ENCODE results near the gene ITPRID2. TPM values are rescaled to one million over a fixed set of nuclear protein-coding genes. Genes with fewer than 3 reads are reported as not detected.
A peak's percentile ranks its signal among the peaks of the same experiment; 100 is the strongest.

Gene ITPRID2
- total and polyA plus RNA-seq, 2 of the 13 experiments (the other 11 are each of a cell fraction or from before 2014, with no cell fraction given) = 44.8 to 62.3 TPM

DNA sequence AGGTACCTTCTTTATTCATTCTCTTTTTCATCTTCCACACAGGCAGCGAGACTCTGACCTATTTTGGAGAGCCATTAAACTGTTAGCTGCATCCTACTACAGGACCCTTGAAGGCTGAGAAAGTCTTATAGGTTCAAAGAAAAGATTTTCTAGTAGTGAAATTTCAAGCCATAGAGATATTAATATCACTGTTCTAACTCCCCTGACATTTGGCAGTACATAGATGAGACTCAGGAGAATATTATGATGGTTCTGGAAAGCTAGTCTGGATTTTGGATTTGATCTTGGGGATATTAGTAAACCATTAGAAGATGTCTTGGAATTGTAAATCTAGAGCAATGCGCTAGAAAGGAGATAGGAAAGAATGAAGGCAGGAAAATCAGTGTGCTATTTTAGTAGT lies 1.3 kb upstream of the ITPRID2 start:
- ATAC-seq (no peak), DNase-seq (ENCODE audit: low spot score) (no peak), FAIRE-seq (no peak)
- peaks cover 49% of the 10 kb centered on the region for H3K4me1 ChIP-seq (ENCODE audit: insufficient read depth, low read length)
- ChIA-PET POLR2A (interaction anchor here (1.6 kb wide), 1 partner anchor 10 kb away, joined by 5 read pairs; no protein-coding TSS in a partner anchor), CTCF (ENCODE audit: low intra/inter-chr PET ratio, low total read pairs) (no interaction called here)
- 0 out of 5 replicates have a peak, but pooled peaks cover 1 to 2% of the 10 kb centered on the region in 2 experiments for H3K27me3 ChIP-seq (ENCODE audit: control insufficient read depth in 1 of 2, insufficient read depth in 2 of 2, low read length in 2 of 2)
- H3K4me2 ChIP-seq (ENCODE audit: low read depth, low read length) = no peak overlapping the region
- no peaks in the 10 kb centered on the region for H3K9me3 ChIP-seq (ENCODE audit: low read length)
- TF ChIP-seq, protein P1, sequence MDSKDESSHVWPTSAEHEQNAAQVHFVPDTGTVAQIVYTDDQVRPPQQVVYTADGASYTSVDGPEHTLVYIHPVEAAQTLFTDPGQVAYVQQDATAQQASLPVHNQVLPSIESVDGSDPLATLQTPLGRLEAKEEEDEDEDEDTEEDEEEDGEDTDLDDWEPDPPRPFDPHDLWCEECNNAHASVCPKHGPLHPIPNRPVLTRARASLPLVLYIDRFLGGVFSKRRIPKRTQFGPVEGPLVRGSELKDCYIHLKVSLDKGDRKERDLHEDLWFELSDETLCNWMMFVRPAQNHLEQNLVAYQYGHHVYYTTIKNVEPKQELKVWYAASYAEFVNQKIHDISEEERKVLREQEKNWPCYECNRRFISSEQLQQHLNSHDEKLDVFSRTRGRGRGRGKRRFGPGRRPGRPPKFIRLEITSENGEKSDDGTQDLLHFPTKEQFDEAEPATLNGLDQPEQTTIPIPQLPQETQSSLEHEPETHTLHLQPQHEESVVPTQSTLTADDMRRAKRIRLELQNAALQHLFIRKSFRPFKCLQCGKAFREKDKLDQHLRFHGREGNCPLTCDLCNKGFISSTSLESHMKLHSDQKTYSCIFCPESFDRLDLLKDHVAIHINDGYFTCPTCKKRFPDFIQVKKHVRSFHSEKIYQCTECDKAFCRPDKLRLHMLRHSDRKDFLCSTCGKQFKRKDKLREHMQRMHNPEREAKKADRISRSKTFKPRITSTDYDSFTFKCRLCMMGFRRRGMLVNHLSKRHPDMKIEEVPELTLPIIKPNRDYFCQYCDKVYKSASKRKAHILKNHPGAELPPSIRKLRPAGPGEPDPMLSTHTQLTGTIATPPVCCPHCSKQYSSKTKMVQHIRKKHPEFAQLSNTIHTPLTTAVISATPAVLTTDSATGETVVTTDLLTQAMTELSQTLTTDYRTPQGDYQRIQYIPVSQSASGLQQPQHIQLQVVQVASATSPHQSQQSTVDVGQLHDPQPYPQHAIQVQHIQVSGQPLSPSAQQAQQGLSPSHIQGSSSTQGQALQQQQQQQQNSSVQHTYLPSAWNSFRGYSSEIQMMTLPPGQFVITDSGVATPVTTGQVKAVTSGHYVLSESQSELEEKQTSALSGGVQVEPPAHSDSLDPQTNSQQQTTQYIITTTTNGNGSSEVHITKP (CRISPR knock-in tag; IDR thresholded peaks at IDR 0.05; ENCODE audit: low read depth) = no peak
- TF ChIP-seq MLLT10 (CRISPR knock-in tag; IDR thresholded peaks at IDR 0.05) (no peak), ZNF790 (CRISPR knock-in tag; IDR thresholded peaks at IDR 0.05; ENCODE audit: borderline replicate concordance) (no peak), HNRNPLL (IDR thresholded peaks at IDR 0.05; ENCODE audit: low read depth, low read length, poor library complexity, severe bottlenecking) (no peak), TGIF2 (CRISPR knock-in tag; IDR thresholded peaks at IDR 0.05) (no peak), SATB2 (CRISPR knock-in tag; IDR thresholded peaks at IDR 0.05) (no peak), ZNF556 (CRISPR knock-in tag; IDR thresholded peaks at IDR 0.05; ENCODE audit: borderline replicate concordance) (no peak)
- TF ChIP-seq, protein P2, sequence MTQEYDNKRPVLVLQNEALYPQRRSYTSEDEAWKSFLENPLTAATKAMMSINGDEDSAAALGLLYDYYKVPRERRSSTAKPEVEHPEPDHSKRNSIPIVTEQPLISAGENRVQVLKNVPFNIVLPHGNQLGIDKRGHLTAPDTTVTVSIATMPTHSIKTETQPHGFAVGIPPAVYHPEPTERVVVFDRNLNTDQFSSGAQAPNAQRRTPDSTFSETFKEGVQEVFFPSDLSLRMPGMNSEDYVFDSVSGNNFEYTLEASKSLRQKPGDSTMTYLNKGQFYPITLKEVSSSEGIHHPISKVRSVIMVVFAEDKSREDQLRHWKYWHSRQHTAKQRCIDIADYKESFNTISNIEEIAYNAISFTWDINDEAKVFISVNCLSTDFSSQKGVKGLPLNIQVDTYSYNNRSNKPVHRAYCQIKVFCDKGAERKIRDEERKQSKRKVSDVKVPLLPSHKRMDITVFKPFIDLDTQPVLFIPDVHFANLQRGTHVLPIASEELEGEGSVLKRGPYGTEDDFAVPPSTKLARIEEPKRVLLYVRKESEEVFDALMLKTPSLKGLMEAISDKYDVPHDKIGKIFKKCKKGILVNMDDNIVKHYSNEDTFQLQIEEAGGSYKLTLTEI (CRISPR knock-in tag; conservative IDR thresholded peaks at IDR 0.05) = no peak
- TF ChIP-seq, protein P3, sequence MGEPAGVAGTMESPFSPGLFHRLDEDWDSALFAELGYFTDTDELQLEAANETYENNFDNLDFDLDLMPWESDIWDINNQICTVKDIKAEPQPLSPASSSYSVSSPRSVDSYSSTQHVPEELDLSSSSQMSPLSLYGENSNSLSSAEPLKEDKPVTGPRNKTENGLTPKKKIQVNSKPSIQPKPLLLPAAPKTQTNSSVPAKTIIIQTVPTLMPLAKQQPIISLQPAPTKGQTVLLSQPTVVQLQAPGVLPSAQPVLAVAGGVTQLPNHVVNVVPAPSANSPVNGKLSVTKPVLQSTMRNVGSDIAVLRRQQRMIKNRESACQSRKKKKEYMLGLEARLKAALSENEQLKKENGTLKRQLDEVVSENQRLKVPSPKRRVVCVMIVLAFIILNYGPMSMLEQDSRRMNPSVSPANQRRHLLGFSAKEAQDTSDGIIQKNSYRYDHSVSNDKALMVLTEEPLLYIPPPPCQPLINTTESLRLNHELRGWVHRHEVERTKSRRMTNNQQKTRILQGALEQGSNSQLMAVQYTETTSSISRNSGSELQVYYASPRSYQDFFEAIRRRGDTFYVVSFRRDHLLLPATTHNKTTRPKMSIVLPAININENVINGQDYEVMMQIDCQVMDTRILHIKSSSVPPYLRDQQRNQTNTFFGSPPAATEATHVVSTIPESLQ (CRISPR knock-in tag; conservative IDR thresholded peaks at IDR 0.05) = no peak
- TF ChIP-seq, protein P4, sequence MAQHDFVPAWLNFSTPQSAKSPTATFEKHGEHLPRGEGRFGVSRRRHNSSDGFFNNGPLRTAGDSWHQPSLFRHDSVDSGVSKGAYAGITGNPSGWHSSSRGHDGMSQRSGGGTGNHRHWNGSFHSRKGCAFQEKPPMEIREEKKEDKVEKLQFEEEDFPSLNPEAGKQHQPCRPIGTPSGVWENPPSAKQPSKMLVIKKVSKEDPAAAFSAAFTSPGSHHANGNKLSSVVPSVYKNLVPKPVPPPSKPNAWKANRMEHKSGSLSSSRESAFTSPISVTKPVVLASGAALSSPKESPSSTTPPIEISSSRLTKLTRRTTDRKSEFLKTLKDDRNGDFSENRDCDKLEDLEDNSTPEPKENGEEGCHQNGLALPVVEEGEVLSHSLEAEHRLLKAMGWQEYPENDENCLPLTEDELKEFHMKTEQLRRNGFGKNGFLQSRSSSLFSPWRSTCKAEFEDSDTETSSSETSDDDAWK (CRISPR knock-in tag; IDR thresholded peaks at IDR 0.05) = no peak
- TF ChIP-seq, protein P5, sequence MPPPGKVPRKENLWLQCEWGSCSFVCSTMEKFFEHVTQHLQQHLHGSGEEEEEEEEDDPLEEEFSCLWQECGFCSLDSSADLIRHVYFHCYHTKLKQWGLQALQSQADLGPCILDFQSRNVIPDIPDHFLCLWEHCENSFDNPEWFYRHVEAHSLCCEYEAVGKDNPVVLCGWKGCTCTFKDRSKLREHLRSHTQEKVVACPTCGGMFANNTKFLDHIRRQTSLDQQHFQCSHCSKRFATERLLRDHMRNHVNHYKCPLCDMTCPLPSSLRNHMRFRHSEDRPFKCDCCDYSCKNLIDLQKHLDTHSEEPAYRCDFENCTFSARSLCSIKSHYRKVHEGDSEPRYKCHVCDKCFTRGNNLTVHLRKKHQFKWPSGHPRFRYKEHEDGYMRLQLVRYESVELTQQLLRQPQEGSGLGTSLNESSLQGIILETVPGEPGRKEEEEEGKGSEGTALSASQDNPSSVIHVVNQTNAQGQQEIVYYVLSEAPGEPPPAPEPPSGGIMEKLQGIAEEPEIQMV (CRISPR knock-in tag; IDR thresholded peaks at IDR 0.05; ENCODE audit: low read depth) = no peak
- TF ChIP-seq, protein P6, sequence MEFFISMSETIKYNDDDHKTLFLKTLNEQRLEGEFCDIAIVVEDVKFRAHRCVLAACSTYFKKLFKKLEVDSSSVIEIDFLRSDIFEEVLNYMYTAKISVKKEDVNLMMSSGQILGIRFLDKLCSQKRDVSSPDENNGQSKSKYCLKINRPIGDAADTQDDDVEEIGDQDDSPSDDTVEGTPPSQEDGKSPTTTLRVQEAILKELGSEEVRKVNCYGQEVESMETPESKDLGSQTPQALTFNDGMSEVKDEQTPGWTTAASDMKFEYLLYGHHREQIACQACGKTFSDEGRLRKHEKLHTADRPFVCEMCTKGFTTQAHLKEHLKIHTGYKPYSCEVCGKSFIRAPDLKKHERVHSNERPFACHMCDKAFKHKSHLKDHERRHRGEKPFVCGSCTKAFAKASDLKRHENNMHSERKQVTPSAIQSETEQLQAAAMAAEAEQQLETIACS (CRISPR knock-in tag; IDR thresholded peaks at IDR 0.05) = no peak
- BruUV-seq (replicated peaks) = no TSS peak
- peaks cover 30% of the 10 kb centered on the region for H3K79me2 ChIP-seq (ENCODE audit: insufficient read depth, low read length)
- no peaks in the 10 kb centered on the region; the same call in 1 of the 2 replicates for H4K20me1 ChIP-seq (ENCODE audit: insufficient read depth, low read length)
- H3K4me3 ChIP-seq (replicated peaks in 1 of 3; ENCODE audit: insufficient read depth in 1 of 3, low read depth in 2 of 3, low read length in 3 of 3) = no peak overlapping the region
- in situ Hi-C loops (cut with HindIII; ENCODE audit: extremely low pct_ligation_motif_present, low pct_unique_long_range_greater_than_20kb) = loop anchor here (5.0 kb wide), 1 partner anchor 138 kb away; no protein-coding TSS in a partner anchor
- peak overlapping the region; percentile 37 for H2AFZ ChIP-seq (ENCODE audit: low read length)
- H3K36me3 ChIP-seq (replicated peaks in 1 of 2; ENCODE audit: control insufficient read depth in 1 of 2, insufficient read depth in 2 of 2, low read length in 2 of 2) = no peaks in the 10 kb centered on the region
- 97% methylated on average over 2 of the region's 2 CpGs for WGBS (ENCODE audit: low lambda C conversion rate)
- H3K27ac ChIP-seq (ENCODE audit: extremely low read length, insufficient read depth, low read length) = no peak overlapping the region
- H3K9ac ChIP-seq (ENCODE audit: insufficient read depth, low read depth, low read length) = no peak overlapping the region
- intact Hi-C loops (cut with micrococcal nuclease; ENCODE audit: unreplicated experiment) = loop anchor here (2.0 to 10.0 kb wide), 3 partner anchors 65 to 825 kb away; partner anchors contain the start of gene DNAJC10
